ENCODE measurements around the gene RSPH1.

DNA sequence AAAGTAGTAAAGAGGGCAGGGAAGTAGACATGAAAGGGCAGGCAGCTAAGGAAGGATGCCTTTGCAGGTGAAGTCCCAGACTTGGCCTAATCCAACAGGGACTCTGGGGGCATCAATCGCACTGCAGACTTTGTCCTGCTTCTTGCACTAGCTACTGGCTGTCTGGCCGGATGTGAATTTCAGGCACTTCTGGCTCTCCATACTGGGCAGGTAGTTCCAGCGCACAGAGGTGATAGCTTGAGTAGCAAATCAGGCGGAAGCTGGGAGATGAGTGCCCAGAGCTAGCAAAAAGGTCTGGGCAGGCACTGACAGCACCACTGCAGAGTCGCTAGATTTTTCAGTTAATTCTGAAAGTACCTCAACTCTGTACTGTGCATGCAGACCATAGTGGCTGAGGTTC is 997 bp downstream of the RSPH1 start:
- no peak for TF ChIP-seq CBX5 (IDR thresholded peaks at IDR 0.05; ENCODE audit: low read depth, low read length)
- TF ChIP-seq KDM1A (IDR thresholded peaks at IDR 0.05; ENCODE audit: borderline replicate concordance, low read length) = no peak
- no peak for TF ChIP-seq CTCF (IDR thresholded peaks at IDR 0.05; ENCODE audit: control extremely low read depth in 1 of 3, insufficient read depth in 1 of 3, low read depth in 1 of 3, low read length in 3 of 3)
- no peak for TF ChIP-seq POLR2AphosphoS5 (IDR thresholded peaks at IDR 0.05; ENCODE audit: low read depth, low read length)
- TF ChIP-seq TAF1 (IDR thresholded peaks at IDR 0.05; ENCODE audit: low read depth, low read length) = no peak
- no peak for TF ChIP-seq MAFK (IDR thresholded peaks at IDR 0.05; ENCODE audit: low read depth, low read length)
- no peak for TF ChIP-seq USF2 (IDR thresholded peaks at IDR 0.05; ENCODE audit: low read length)
- TF ChIP-seq SAP30 (IDR thresholded peaks at IDR 0.05; ENCODE audit: insufficient read depth, insufficient replicate concordance, low read length) = no peak

All from H1 (cell line).